ENCODE measurements around the gene ITSN1. TPM values are rescaled to one million over a fixed set of nuclear protein-coding genes. Genes with fewer than 3 reads are reported as not detected.

ITSN1 gene
- total and polyA plus RNA-seq, 2 of the 13 experiments (the other 11 are each of a cell fraction or from before 2014, with no cell fraction given) = 26.1 to 33.8 TPM

GRCh38 chr21:33844104-33844889 is 202.0 kb downstream of the ITSN1 start:
- intact Hi-C loops (cut with micrococcal nuclease; ENCODE audit: unreplicated experiment) = no loop called here
- Histone ChIP-seq H3K4me3 (replicated peaks in 1 of 3; ENCODE audit: insufficient read depth in 1 of 3, low read depth in 2 of 3, low read length in 3 of 3) (peak overlapping the region in 2 of 3 experiments; percentile 1 to 28; a peak in 2 of 6 replicates), H3K9ac (ENCODE audit: insufficient read depth, low read depth, low read length) (no peak overlapping the region), H3K4me2 (ENCODE audit: low read depth, low read length) (peak overlapping the region; percentile 69), H4K20me1 (ENCODE audit: insufficient read depth, low read length) (no peaks in the 10 kb centered on the region), H3K4me1 (ENCODE audit: insufficient read depth, low read length) (peaks cover 63% of the 10 kb centered on the region), H3K36me3 (replicated peaks in 1 of 2; ENCODE audit: control insufficient read depth in 1 of 2, insufficient read depth in 2 of 2, low read length in 2 of 2) (no peaks in the 10 kb centered on the region), H3K27ac (ENCODE audit: extremely low read length, insufficient read depth, low read length) (no peak overlapping the region), H3K9me3 (ENCODE audit: low read length) (no peaks in the 10 kb centered on the region), H2AFZ (ENCODE audit: low read length) (no peak overlapping the region), H3K79me2 (ENCODE audit: insufficient read depth, low read length) (no peaks in the 10 kb centered on the region), H3K27me3 (ENCODE audit: control insufficient read depth in 1 of 2, insufficient read depth in 2 of 2, low read length in 2 of 2) (no peaks in the 10 kb centered on the region; a peak in 1 of 5 replicates)
- WGBS (ENCODE audit: low lambda C conversion rate) = 20% methylated on average over 13 of the region's 20 CpGs
- no peak for FAIRE-seq
- ChIA-PET POLR2A (no interaction called here), CTCF (ENCODE audit: low intra/inter-chr PET ratio, low total read pairs) (no interaction called here)
- TF ChIP-seq, protein P1, sequence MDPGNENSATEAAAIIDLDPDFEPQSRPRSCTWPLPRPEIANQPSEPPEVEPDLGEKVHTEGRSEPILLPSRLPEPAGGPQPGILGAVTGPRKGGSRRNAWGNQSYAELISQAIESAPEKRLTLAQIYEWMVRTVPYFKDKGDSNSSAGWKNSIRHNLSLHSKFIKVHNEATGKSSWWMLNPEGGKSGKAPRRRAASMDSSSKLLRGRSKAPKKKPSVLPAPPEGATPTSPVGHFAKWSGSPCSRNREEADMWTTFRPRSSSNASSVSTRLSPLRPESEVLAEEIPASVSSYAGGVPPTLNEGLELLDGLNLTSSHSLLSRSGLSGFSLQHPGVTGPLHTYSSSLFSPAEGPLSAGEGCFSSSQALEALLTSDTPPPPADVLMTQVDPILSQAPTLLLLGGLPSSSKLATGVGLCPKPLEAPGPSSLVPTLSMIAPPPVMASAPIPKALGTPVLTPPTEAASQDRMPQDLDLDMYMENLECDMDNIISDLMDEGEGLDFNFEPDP (CRISPR knock-in tag; conservative IDR thresholded peaks at IDR 0.05) = 0 out of 2 replicates have a peak, but pooled peaks have one; percentile 43
- TF ChIP-seq RNF2 (conservative IDR thresholded peaks at IDR 0.05; ENCODE audit: low read depth) (no peak), ZNF841 (CRISPR knock-in tag; IDR thresholded peaks at IDR 0.05; ENCODE audit: borderline replicate concordance) (no peak), ZFX (CRISPR knock-in tag; IDR thresholded peaks at IDR 0.05; ENCODE audit: low read depth) (peak; percentile 27; the same call in 1 of the 2 replicates)
- TF ChIP-seq, protein P2, sequence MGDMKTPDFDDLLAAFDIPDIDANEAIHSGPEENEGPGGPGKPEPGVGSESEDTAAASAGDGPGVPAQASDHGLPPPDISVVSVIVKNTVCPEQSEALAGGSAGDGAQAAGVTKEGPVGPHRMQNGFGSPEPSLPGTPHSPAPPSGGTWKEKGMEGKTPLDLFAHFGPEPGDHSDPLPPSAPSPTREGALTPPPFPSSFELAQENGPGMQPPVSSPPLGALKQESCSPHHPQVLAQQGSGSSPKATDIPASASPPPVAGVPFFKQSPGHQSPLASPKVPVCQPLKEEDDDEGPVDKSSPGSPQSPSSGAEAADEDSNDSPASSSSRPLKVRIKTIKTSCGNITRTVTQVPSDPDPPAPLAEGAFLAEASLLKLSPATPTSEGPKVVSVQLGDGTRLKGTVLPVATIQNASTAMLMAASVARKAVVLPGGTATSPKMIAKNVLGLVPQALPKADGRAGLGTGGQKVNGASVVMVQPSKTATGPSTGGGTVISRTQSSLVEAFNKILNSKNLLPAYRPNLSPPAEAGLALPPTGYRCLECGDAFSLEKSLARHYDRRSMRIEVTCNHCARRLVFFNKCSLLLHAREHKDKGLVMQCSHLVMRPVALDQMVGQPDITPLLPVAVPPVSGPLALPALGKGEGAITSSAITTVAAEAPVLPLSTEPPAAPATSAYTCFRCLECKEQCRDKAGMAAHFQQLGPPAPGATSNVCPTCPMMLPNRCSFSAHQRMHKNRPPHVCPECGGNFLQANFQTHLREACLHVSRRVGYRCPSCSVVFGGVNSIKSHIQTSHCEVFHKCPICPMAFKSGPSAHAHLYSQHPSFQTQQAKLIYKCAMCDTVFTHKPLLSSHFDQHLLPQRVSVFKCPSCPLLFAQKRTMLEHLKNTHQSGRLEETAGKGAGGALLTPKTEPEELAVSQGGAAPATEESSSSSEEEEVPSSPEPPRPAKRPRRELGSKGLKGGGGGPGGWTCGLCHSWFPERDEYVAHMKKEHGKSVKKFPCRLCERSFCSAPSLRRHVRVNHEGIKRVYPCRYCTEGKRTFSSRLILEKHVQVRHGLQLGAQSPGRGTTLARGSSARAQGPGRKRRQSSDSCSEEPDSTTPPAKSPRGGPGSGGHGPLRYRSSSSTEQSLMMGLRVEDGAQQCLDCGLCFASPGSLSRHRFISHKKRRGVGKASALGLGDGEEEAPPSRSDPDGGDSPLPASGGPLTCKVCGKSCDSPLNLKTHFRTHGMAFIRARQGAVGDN (CRISPR knock-in tag; IDR thresholded peaks at IDR 0.05) = peak; percentile 24; the same call in 1 of the 2 replicates
- DNase-seq (ENCODE audit: low spot score) = peak; percentile 40
- ATAC-seq = peak; percentile 69
- in situ Hi-C loops (cut with HindIII; ENCODE audit: extremely low pct_ligation_motif_present, low pct_unique_long_range_greater_than_20kb) = no loop called here
- no TSS peak for BruUV-seq (replicated peaks)
